Measurements from ENCODE around the gene FYB1. TPM values are rescaled to one million over a fixed set of nuclear protein-coding genes. Genes with fewer than 3 reads are reported as not detected.

Gene FYB1
- total RNA-seq, 1 experiment from 2014 or later: not detected

- Histone ChIP-seq H3T11ph (ENCODE audit: low read length) (no peak overlapping the region), H3K4me2 (ENCODE audit: insufficient read depth, insufficient read length, low read length) (no peak overlapping the region), H3K18ac (ENCODE audit: insufficient read length, low read depth, low read length) (no peak overlapping the region), H3K79me1 (ENCODE audit: insufficient read depth, low read depth, low read length, poor library complexity, severe bottlenecking) (no peaks in the 10 kb centered on the region), H3K14ac (ENCODE audit: insufficient read depth, low read length) (no peak overlapping the region), H3K27ac (ENCODE audit: insufficient read length, low read depth, low read length) (no peak overlapping the region), H3K4me1 (ENCODE audit: insufficient read depth, low read length) (no peaks in the 10 kb centered on the region), H3K23ac (ENCODE audit: insufficient read length, low read depth, low read length) (no peak overlapping the region), H2BK15ac (ENCODE audit: low read depth, low read length) (no peak overlapping the region), H4K5ac (ENCODE audit: insufficient read length, low read depth, low read length) (no peak overlapping the region), H3K9me3 (ENCODE audit: control insufficient read depth, low read depth, low read length) (no peaks in the 10 kb centered on the region), H2AFZ (ENCODE audit: low read length) (no peak overlapping the region), H2BK120ac (ENCODE audit: low read depth, low read length, poor library complexity, severe bottlenecking) (no peak overlapping the region), H2AK5ac (ENCODE audit: insufficient read length, low read length) (no peak overlapping the region), H3K23me2 (ENCODE audit: insufficient read length, low read depth, low read length, poor library complexity, severe bottlenecking) (no peaks in the 10 kb centered on the region), H2BK12ac (ENCODE audit: insufficient read length, low read depth, low read length) (no peak overlapping the region), H4K91ac (ENCODE audit: insufficient read length, low read depth, low read length) (no peak overlapping the region), H3K56ac (ENCODE audit: insufficient read length, low read depth, low read length) (no peak overlapping the region), H2BK20ac (ENCODE audit: low read depth, low read length, poor library complexity, severe bottlenecking) (no peak overlapping the region), H4K20me1 (ENCODE audit: control insufficient read depth, insufficient read depth, insufficient read length) (no peaks in the 10 kb centered on the region), H3K27me3 (ENCODE audit: insufficient read depth, low read length) (no peaks in the 10 kb centered on the region), H4K8ac (replicated peaks; ENCODE audit: insufficient read length, low read depth, low read length) (no peak overlapping the region), H3K9ac (ENCODE audit: extremely low read depth, insufficient read length, low read length) (no peak overlapping the region), H2BK5ac (ENCODE audit: insufficient read length, low read length) (no peak overlapping the region), H3K4ac (ENCODE audit: low read depth, low read length) (no peak overlapping the region), H3K79me2 (ENCODE audit: insufficient read depth, low read length) (no peaks in the 10 kb centered on the region)
- no peak for DNase-seq
- H3K9me3 Mint-ChIP-seq: no peaks in the 10 kb centered on the region
- TF ChIP-seq CTCF (conservative IDR thresholded peaks at IDR 0.05): peak; percentile 37; the same call in 1 of the 3 replicates
- no peaks in the 10 kb centered on the region for H3K4me1 Mint-ChIP-seq
- WGBS (ENCODE audit: extremely low coverage, insufficient read length, low lambda C conversion rate): no CpG with 5 or more reads among the region's 1 CpG
- H3K4me3 Mint-ChIP-seq: no peak overlapping the region
- H3K27me3 Mint-ChIP-seq (ENCODE audit: low read depth): no peaks in the 10 kb centered on the region
- no peak overlapping the region for H3K27ac Mint-ChIP-seq
- no peaks in the 10 kb centered on the region for H3K36me3 Mint-ChIP-seq (ENCODE audit: insufficient read depth in 1 of 3, low read depth in 3 of 3)
Observed at GRCh38 chr5:39106322-39106721, 113.0 kb downstream of the FYB1 start.

Measured in H9 (cell line).